Activated CD4-positive, alpha-beta T cell treated with anti-CD3 and anti-CD28 coated beads, Interleukin-2, Interleukin-4, amounts not matched to agents 100 ng/mL and 50 ng/mL, durations not matched to agents 16 hours and 8 hours (primary cell): Measurements from ENCODE around the gene ZNF587.
"Not testable (repeated sequence)": the region's sequence is repeated elsewhere in the genome, so short reads cannot be mapped to it uniquely, and the experiment has no call there.

ENCODE experiments used
- DNase-seq: peaks from one replicate; pipeline ENCODE4 v3.0.0-alpha.2; 2020; ENCODE audit warnings: low spot score

Gene ZNF587

GRCh38 chr19:57823155-57823554, 26.5 kb upstream of the ZNF587 start:
- DNase-seq = not testable (repeated sequence)

DNA sequence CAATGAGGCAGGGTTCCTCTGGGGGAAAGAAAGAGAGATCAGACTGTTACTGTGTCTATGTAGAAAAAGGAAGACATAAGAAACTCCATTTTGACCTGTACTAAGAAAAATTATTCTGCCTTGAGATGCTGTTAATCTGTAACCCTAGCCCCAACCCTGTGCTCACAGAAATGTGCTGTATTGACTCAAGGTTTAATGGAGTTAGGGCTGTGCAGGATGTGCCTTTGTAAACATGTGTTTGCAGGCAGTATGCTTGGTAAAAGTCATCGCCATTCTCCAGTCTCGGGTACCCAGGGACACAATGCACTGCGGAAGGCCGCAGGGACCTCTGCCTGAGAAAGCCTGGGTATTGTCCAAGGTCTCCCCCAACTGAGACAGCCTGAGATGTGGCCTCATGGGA, 26.1 kb upstream of the ZNF587 start:
- not testable (repeated sequence) for DNase-seq

- DNase-seq = no peak
Observed at GRCh38 chr19:57825511-57825910, 24.1 kb upstream of the ZNF587 start.

- DNase-seq = no peak
Observed at GRCh38 chr19:57829316-57829715, 20.3 kb upstream of the ZNF587 start.

- no peak for DNase-seq
Observed at GRCh38 chr19:57830071-57830602, 19.5 kb upstream of the ZNF587 start, which contains the start of gene ZNF587B. Gene ZNF587B, plus strand, starts transcription at chr19:57830299. Its CDS starts 230 bp downstream, at chr19:57830529.

- DNase-seq = not testable (repeated sequence)
Observed at GRCh38 chr19:57836991-57837390, 12.7 kb upstream of the ZNF587 start.

- DNase-seq = not testable (repeated sequence)
Observed at GRCh38 chr19:57838622-57839191, 11.0 kb upstream of the ZNF587 start.

GRCh38 chr19:57841122-57841763, 8.4 kb upstream of the ZNF587 start:
- no peak for DNase-seq

- not testable (repeated sequence) for DNase-seq
Observed at GRCh38 chr19:57847164-57847563, 2.5 kb upstream of the ZNF587 start.

DNA sequence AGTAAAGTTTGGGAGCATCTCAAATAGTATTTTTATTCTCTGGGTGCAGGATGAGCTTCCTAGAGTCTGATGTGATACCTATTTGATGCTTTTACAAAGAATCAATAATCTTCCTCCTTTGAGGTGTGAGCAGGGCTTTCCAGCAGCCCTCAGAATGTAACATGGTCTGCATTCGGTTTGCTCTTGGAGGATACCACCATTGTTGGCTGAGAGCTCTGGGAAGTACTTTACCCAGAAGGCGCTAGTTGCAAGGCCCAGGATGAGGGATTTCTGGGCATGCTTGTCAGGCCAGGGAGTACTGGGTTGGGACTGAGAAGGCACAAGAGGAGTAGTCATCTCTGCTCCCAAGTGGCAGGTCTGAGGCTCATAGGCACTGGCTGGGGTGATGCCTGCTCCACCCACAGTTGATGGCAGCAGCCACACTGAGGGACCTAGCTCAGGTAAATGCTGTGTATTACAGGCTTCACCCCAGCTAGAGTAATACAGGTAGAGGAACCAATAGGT, 445 bp upstream of the ZNF587 start:
- DNase-seq = not testable (repeated sequence)

DNA sequence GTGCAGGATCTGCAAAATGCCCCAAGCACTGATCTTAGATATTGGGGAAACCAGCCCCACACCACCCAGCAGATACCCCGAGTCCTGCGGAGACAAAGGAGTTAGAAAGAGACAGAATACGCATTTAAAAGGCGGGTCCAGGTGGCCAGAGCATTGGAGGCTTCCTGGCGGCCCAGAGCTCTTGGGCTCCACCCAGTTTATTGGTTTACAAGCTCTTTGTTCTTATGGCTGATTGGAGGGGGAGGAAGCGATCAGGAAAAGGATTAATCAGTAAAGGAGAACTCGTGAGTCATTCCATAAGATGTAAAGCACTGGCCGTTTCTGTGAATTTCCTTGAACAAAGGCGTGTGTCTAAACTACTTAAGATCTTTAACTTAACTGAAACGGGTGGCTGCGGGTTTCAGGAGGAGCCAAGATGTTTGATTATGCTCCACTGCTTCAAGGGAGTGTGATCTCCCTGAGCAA, 926 bp downstream of the ZNF587 start:
- peak; percentile 31 for DNase-seq

DNA sequence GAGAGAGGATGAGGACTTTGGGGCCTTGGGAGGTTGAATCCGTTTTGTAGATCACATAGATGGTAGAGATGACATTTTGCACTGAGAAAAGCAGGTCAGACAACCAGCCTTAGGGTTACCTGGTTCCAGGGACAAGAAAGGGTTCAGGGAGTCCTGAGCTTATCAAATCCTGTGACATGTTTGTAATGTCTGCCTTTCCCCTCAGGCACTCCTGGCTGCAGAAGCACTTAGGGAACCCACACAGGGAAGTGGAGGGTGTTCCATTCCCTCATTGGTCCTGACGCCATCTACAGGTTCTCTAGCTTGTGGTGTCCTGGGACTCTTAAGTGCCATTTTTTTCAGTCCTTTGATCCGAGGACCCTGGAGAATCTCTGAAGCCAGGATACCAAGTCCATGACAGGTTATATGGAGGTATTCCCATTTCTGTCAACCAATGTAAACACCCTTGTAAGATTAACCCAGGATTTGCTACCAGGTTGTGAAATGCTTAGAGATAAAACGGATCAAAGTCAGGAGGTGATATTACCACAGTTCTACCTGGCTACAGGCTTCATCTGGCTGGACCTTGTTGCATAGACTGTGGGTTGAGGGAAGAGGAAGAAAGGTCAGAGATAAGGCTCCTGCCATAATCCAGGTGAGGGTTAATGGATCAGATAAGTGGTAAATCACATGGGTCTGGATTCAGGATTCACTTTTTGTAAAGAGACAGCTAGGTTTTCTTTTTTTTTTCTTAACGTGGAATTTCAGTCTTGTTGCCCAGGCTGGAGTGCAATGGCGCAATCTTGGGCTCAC, 2.3 kb downstream of the ZNF587 start:
- DNase-seq = not testable (repeated sequence)

- not testable (repeated sequence) for DNase-seq
Observed at GRCh38 chr19:57854117-57854516, 4.5 kb downstream of the ZNF587 start.

DNA sequence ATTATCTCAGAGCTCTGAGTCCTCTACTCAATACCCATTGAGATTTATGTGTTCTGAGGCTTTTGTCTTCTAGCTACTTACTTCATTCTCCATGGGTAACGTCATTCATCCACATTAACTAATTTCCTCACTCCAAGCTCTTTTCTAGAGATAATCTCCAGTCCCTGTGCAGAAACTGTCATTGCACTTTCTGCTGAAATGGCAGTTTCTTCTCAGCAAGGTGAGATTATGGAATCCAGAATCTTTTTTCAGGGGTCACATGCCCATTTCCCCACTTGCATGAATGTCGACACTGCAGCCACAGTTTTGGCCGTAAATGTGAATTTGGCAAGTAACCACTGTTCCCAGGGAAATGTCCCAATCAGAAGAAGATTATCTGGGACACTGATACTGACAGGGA, 12.7 kb downstream of the ZNF587 start:
- not testable (repeated sequence) for DNase-seq

GRCh38 chr19:57867868-57868492, 18.3 kb downstream of the ZNF587 start:
- no peak for DNase-seq

DNA sequence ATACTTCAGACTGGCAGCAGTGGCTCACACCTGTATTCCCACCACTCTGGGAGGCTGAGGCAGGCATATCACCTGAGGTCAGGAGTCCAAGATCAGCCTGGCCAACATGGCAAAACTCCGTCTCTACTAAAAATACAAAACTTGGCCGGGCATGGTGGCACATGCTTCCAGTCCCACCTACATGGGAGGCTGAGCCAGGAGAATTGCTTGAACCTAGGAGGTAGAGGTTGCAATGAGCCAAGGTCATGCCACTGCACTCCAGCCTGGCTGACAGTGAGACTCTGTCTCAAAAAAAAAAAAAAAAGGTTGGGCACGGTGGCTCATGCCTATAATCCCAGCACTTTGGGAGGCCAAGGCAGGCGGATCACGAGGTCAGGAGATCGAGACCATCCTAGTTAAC, 20.0 kb downstream of the ZNF587 start:
- DNase-seq = not testable (repeated sequence)

GRCh38 chr19:57870225-57870624, 20.6 kb downstream of the ZNF587 start:
- no peak for DNase-seq

- no peak for DNase-seq
Observed at GRCh38 chr19:57872450-57872849, 22.8 kb downstream of the ZNF587 start.

DNA sequence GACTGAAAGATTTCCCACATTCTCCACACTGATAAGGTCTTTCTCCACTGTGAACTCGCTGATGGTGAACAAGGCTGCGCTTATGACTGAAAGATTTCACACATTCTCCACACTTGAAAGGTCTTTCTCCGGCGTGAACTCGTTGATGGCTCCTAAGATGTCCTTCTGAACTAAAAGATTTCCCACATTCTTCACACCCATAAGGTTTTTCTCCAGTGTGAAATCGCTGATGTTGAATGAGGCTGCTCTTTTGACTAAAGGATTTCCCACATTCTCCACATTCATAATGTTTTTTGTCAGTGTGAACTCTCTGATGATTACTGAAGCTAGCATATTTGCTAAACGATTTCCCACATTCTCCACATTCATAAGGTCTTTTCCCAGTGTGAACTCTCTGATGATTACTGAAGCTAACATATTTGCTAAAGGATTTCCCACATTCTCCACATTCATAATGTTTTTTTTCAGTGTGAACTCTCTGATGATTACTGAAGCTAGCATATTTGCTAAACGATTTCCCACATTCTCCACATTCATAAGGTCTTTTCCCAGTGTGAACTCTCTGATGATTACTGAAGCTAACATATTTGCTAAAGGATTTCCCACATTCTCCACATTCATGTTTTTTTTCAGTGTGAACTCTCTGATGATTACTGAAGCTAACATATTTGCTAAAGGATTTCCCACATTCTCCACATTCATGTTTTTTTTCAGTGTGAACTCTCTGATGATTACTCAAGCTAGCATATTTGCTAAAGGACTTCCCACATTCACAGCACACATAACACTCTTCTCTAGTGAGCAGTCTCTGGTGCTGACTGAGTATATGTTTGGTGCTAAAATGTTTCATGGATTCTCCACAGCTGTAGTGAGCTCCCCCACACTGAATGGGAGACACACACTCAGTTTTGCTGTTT, 24.5 kb downstream of the ZNF587 start:
- not testable (repeated sequence) for DNase-seq

GRCh38 chr19:57886046-57886445, 36.4 kb downstream of the ZNF587 start:
- DNase-seq = no peak
